ENCODE data around the gene DCAF7.

Gene DCAF7

GRCh38 chr17:63621229-63621683 is 71.0 kb downstream of the DCAF7 start:
- Histone ChIP-seq H3K36me3 (ENCODE audit: control insufficient read depth, insufficient read depth, low read length) (no peaks in the 10 kb centered on the region), H3K4me1 (ENCODE audit: control insufficient read depth, insufficient read depth, low read length, poor library complexity, severe bottlenecking) (peaks cover 16% of the 10 kb centered on the region), H3K4me3 (ENCODE audit: extremely low read depth, insufficient read depth, low read length, poor library complexity, severe bottlenecking) (peak overlapping the region; percentile 72), H3K9me3 (ENCODE audit: control insufficient read depth, low read length) (no peaks in the 10 kb centered on the region), H3K27ac (ENCODE audit: low read depth, low read length, severe bottlenecking) (peak overlapping the region; percentile 79)
- 11 to 57% methylated on average over 1 to 7 of the region's 10 CpGs for WGBS, 2 experiments (ENCODE audit: insufficient coverage in 2 of 2)

DNA sequence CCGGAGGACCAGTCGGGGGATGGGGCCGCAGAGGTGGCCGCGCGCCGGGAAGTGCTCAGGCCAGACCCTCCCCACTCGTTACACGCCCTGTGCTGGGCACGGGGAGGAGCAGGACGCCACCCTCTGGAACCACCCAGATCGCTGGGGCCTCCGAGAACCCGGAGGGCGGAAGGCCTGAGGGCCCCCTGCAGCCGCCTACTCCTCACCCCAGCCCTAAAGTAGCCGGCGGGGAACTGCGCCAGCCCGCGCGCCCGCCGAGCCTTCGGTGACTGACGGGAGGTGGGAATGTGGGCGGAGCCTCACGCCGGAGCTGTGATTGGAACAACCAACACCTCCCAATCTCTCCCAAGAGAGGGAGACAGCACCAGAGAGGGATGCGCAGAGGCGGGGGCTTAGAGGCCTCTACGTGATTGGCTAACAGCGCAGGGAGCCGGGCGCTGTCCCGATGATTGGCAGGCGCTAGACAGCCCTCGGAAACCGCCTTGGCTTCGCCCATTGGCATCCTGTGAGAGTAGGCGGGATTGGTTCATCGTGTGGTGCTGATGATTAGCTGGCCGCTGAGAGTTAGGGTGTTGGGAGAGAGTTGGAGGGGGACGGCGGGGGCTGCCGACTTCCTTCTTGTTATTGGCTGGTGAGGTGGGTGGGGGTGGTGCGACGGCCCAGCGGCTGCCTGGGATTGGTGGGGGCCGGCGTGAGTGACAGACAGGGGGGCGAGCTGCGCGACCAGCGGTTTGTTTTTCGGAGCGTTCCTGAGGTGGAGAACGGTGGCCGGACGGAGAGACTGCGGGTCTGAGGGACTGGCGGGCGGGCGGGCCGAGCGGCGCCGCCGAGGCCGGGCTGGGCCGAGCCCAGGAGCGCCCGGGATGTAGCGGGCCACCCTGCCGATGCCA is 71.7 kb downstream of the DCAF7 start, which contains the start of gene MAP3K3:
Gene MAP3K3 (plus strand): TSS at position 734 of the 890 bp plus-strand sequence. CDS start 343 bp downstream, outside the sequence.
- 1% methylated on average over 39 to 59 of the region's 75 CpGs for WGBS, 2 experiments (ENCODE audit: insufficient coverage in 2 of 2)

DNA sequence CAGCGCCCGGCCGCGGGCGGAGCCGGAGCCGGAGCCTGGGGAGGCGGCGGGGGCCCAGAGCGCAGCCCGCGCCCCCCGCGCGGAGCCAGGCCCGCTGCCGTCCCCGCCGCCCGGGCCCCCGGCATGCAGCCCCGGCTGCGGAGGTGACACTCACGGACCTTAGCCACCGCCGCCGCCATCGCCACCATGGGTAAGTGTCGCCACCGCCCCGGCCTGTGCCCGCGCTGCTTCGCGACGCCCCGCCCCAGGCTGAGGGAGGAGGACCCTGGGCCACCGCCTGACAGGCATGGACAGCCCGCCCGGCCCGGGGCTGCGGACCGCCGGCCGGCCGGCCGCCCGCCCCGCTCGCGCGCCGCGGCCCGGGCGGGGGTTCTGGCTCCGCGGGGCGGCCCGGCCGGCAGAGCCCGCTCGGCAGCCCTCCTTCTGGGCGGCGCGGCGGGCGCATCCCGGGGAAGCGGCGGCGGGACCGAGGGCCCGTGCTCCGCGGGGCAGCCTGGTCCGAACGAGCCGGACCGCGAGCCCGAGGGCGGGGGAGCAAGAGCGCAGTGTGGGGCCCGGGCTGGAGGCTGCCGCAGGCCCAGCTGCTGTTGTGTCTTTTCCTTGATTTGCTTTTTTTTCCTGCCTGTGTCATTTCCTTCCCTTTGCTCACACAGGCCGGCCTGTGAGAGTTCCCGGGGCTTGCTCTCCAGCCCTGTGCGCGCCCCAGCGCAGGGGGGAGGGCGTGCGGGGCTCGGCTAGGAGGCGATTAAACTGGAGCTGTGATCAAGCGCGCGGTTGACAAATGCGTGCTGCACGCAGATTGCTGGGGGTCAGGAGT is 72.5 kb downstream of the DCAF7 start:
- peak overlapping the region; percentile 60 for H3K27ac ChIP-seq (ENCODE audit: low read depth, low read length, severe bottlenecking)
- 0% methylated on average over 64 to 75 of the region's 100 CpGs for WGBS, 2 experiments (ENCODE audit: insufficient coverage in 2 of 2)

More for the DNA sequence above, 71.7 kb downstream of the DCAF7 start, which contains the start of gene MAP3K3:
- Histone ChIP-seq H3K27ac (ENCODE audit: low read depth, low read length, severe bottlenecking) (peak within 1 kb of the TSS; percentile 79), H3K4me3 (ENCODE audit: extremely low read depth, insufficient read depth, low read length, poor library complexity, severe bottlenecking) (peak within 1 kb of the TSS; percentile 72), H3K4me1 (ENCODE audit: control insufficient read depth, insufficient read depth, low read length, poor library complexity, severe bottlenecking) (peaks cover 16% of the 10 kb centered on the region), H3K36me3 (ENCODE audit: control insufficient read depth, insufficient read depth, low read length) (no peaks in the 10 kb centered on the region), H3K9me3 (ENCODE audit: control insufficient read depth, low read length) (no peaks in the 10 kb centered on the region)

GRCh38 chr17:63623786-63624530 is 73.7 kb downstream of the DCAF7 start:
- peaks cover 4% of the 10 kb centered on the region for H3K36me3 ChIP-seq (ENCODE audit: control insufficient read depth, insufficient read depth, low read length)
- H3K4me3 ChIP-seq (ENCODE audit: extremely low read depth, insufficient read depth, low read length, poor library complexity, severe bottlenecking): peak overlapping the region; percentile 72
- no peaks in the 10 kb centered on the region for H3K9me3 ChIP-seq (ENCODE audit: control insufficient read depth, low read length)
- 5 to 42% methylated on average over 3 to 5 of the region's 7 CpGs for WGBS, 2 experiments (ENCODE audit: insufficient coverage in 2 of 2)
- H3K27ac ChIP-seq (ENCODE audit: low read depth, low read length, severe bottlenecking): no peak overlapping the region
- H3K4me1 ChIP-seq (ENCODE audit: control insufficient read depth, insufficient read depth, low read length, poor library complexity, severe bottlenecking): peaks cover 16% of the 10 kb centered on the region

More for the DNA sequence above, 72.5 kb downstream of the DCAF7 start:
- peak overlapping the region; percentile 72 for H3K4me3 ChIP-seq (ENCODE audit: extremely low read depth, insufficient read depth, low read length, poor library complexity, severe bottlenecking)
- no peaks in the 10 kb centered on the region for H3K9me3 ChIP-seq (ENCODE audit: control insufficient read depth, low read length)
- peaks cover 16% of the 10 kb centered on the region for H3K4me1 ChIP-seq (ENCODE audit: control insufficient read depth, insufficient read depth, low read length, poor library complexity, severe bottlenecking)
- H3K36me3 ChIP-seq (ENCODE audit: control insufficient read depth, insufficient read depth, low read length): no peaks in the 10 kb centered on the region

DNA sequence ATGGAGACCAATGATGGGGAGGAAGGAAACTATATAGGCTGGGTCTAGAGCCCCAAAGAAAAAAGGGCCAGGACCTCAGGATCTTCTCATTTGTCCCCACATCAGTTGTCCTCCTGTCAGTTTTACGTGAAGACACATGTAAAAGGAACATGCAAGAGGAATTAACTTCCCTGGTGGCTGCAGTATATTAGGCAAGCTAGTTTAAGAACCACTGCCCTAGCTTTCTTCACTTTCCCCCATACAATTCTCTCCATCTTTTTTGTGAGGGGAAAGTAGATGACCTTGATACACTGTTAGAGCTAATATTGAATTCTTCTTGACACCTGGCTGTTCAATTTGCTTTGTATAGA is 74.2 kb downstream of the DCAF7 start:
- no CpG with 5 or more reads among the region's 1 CpG for WGBS, 2 experiments (ENCODE audit: insufficient coverage in 2 of 2)
- Histone ChIP-seq H3K27ac (ENCODE audit: low read depth, low read length, severe bottlenecking) (no peak overlapping the region), H3K4me3 (ENCODE audit: extremely low read depth, insufficient read depth, low read length, poor library complexity, severe bottlenecking) (peak overlapping the region; percentile 72)

DNA sequence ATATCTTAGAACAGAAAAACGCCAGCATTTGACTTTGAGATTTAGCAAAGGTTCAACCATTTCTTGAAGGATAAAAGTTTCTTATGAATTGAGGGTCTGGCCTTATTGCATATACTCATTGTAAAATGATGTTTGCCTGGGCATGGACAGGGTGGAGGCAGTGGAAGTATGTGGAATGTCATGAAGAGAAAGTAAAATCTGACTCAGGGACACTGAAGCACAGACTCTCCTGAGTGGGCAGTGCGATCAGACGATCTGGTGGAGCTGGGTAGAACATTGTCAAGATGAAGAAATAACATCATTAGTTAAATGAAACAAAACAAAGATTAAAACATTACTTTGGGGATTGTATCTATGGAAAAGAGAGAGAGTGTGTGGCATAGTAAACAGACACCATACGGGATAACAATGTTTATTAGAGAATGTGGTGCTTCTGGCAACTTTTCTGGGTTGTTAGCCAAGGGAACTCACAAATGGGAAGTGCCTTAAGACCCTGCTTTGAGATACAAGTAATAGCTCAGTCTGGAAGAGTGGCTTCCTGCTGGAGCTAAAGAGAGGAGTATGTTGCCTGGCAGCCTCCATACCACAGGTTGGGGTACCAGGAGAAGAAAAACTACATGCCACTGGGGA is 76.4 kb downstream of the DCAF7 start:
- Histone ChIP-seq H3K36me3 (ENCODE audit: control insufficient read depth, insufficient read depth, low read length) (peaks cover 4% of the 10 kb centered on the region), H3K27ac (ENCODE audit: low read depth, low read length, severe bottlenecking) (no peak overlapping the region), H3K9me3 (ENCODE audit: control insufficient read depth, low read length) (no peaks in the 10 kb centered on the region), H3K4me3 (ENCODE audit: extremely low read depth, insufficient read depth, low read length, poor library complexity, severe bottlenecking) (no peak overlapping the region), H3K4me1 (ENCODE audit: control insufficient read depth, insufficient read depth, low read length, poor library complexity, severe bottlenecking) (peaks cover 20% of the 10 kb centered on the region)
- WGBS, 2 experiments (ENCODE audit: insufficient coverage in 2 of 2): 83 to 89% methylated on average over 1 to 2 of the region's 4 CpGs

More for the DNA sequence above, 74.2 kb downstream of the DCAF7 start:
- H3K9me3 ChIP-seq (ENCODE audit: control insufficient read depth, low read length): no peaks in the 10 kb centered on the region
- peaks cover 19% of the 10 kb centered on the region for H3K4me1 ChIP-seq (ENCODE audit: control insufficient read depth, insufficient read depth, low read length, poor library complexity, severe bottlenecking)
- peaks cover 4% of the 10 kb centered on the region for H3K36me3 ChIP-seq (ENCODE audit: control insufficient read depth, insufficient read depth, low read length)

- Histone ChIP-seq H3K4me1 (ENCODE audit: control insufficient read depth, insufficient read depth, low read length, poor library complexity, severe bottlenecking) (peaks cover 20% of the 10 kb centered on the region), H3K27ac (ENCODE audit: low read depth, low read length, severe bottlenecking) (no peak overlapping the region), H3K36me3 (ENCODE audit: control insufficient read depth, insufficient read depth, low read length) (peaks cover 15% of the 10 kb centered on the region), H3K9me3 (ENCODE audit: control insufficient read depth, low read length) (no peaks in the 10 kb centered on the region), H3K4me3 (ENCODE audit: extremely low read depth, insufficient read depth, low read length, poor library complexity, severe bottlenecking) (no peak overlapping the region)
- WGBS, 2 experiments (ENCODE audit: insufficient coverage in 2 of 2): no CpG with 5 or more reads among the region's 1 CpG
Observed at GRCh38 chr17:63629627-63630026, 79.3 kb downstream of the DCAF7 start.

GRCh38 chr17:63631062-63631461 is 80.8 kb downstream of the DCAF7 start:
- WGBS, 2 experiments (ENCODE audit: insufficient coverage in 2 of 2): 100% methylated on average over 1 to 2 of the region's 3 CpGs
- Histone ChIP-seq H3K4me3 (ENCODE audit: extremely low read depth, insufficient read depth, low read length, poor library complexity, severe bottlenecking) (no peak overlapping the region), H3K36me3 (ENCODE audit: control insufficient read depth, insufficient read depth, low read length) (peaks cover 29% of the 10 kb centered on the region), H3K4me1 (ENCODE audit: control insufficient read depth, insufficient read depth, low read length, poor library complexity, severe bottlenecking) (peaks cover 19% of the 10 kb centered on the region), H3K9me3 (ENCODE audit: control insufficient read depth, low read length) (no peaks in the 10 kb centered on the region), H3K27ac (ENCODE audit: low read depth, low read length, severe bottlenecking) (no peak overlapping the region)

DNA sequence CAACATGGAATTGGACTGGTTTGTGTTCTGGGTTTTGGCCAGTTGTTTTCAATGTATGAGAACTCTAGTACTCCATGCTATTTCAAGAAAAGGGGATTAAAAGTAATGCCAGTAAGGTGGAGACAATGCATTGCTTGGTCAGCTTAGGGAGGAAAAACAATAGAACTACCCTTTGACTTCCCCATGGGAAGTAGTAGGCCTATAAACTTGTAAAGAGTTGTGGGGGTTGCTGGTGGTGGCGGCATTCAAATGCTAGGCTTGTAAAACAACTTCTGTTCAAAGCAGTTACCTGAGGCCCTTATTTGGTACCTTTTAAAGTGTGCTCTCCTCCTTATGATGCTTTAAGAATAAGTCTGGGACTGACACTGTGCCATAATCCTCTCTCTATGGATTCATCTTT is 81.3 kb downstream of the DCAF7 start:
- 100% methylated on average over 1 of the region's 1 CpG; no CpG with 5 or more reads in 1 of the 2 experiments for WGBS, 2 experiments (ENCODE audit: insufficient coverage in 2 of 2)
- Histone ChIP-seq H3K4me3 (ENCODE audit: extremely low read depth, insufficient read depth, low read length, poor library complexity, severe bottlenecking) (no peak overlapping the region), H3K36me3 (ENCODE audit: control insufficient read depth, insufficient read depth, low read length) (peaks cover 35% of the 10 kb centered on the region), H3K9me3 (ENCODE audit: control insufficient read depth, low read length) (no peaks in the 10 kb centered on the region), H3K27ac (ENCODE audit: low read depth, low read length, severe bottlenecking) (no peak overlapping the region), H3K4me1 (ENCODE audit: control insufficient read depth, insufficient read depth, low read length, poor library complexity, severe bottlenecking) (peaks cover 16% of the 10 kb centered on the region)

DNA sequence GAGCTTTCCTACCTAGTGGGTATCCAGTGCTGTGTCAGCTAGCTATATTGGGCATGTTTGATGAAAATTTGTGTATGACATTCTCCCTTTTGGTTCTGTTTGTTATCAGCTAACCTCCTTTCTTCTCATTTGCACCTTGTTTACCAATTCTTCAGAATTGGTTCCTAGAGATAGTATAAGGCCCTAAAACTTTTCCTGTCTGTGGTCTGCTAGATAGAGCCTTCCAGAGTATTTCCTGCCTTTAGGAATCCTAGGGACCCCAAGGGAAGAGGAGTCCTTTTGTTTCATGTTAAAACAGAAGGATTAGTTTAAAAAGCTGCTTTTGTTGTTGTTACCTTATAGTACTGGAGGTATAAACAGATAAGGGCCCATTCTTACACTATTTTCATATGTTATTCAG is 83.5 kb downstream of the DCAF7 start:
- peaks cover 50% of the 10 kb centered on the region for H3K36me3 ChIP-seq (ENCODE audit: control insufficient read depth, insufficient read depth, low read length)
- no peaks in the 10 kb centered on the region for H3K9me3 ChIP-seq (ENCODE audit: control insufficient read depth, low read length)
- peaks cover 22% of the 10 kb centered on the region for H3K4me1 ChIP-seq (ENCODE audit: control insufficient read depth, insufficient read depth, low read length, poor library complexity, severe bottlenecking)
- peak overlapping the region; percentile 88 for H3K27ac ChIP-seq (ENCODE audit: low read depth, low read length, severe bottlenecking)
- H3K4me3 ChIP-seq (ENCODE audit: extremely low read depth, insufficient read depth, low read length, poor library complexity, severe bottlenecking): no peak overlapping the region
